ENCODE data around the gene PTPRK. TPM values are rescaled to one million over a fixed set of nuclear protein-coding genes. Genes with fewer than 3 reads are reported as not detected.
"Not testable (repeated sequence)": the region's sequence is repeated elsewhere in the genome, so short reads cannot be mapped to it uniquely, and the experiment has no call there.

PTPRK gene
- total RNA-seq, 1 donor from 2014 or later, result 117 TPM

GRCh38 chr6:127990074-127990473 lies 530.3 kb downstream of the PTPRK start:
- Histone ChIP-seq H3K27me3 (ENCODE audit: control insufficient read depth, insufficient read depth, low read length) (no peaks in the 10 kb centered on the region), H3K36me3 (ENCODE audit: control insufficient read depth, insufficient read depth, low read length) (no peaks in the 10 kb centered on the region), H3K4me3 (ENCODE audit: low read depth, low read length) (no peak overlapping the region)
- no peak for TF ChIP-seq CTCF (IDR thresholded peaks at IDR 0.05; ENCODE audit: insufficient read depth, low read length, poor library complexity, severe bottlenecking)
- no peak for DNase-seq (ENCODE audit: low read depth)

- DNase-seq (ENCODE audit: low read depth), result no peak
- H3K36me3 ChIP-seq (ENCODE audit: control insufficient read depth, insufficient read depth, low read length), result no peaks in the 10 kb centered on the region
- no peak for TF ChIP-seq CTCF (IDR thresholded peaks at IDR 0.05; ENCODE audit: insufficient read depth, low read length, poor library complexity, severe bottlenecking)
- no peak overlapping the region for H3K4me3 ChIP-seq (ENCODE audit: low read depth, low read length)
- no peaks in the 10 kb centered on the region for H3K27me3 ChIP-seq (ENCODE audit: control insufficient read depth, insufficient read depth, low read length)
These were observed 539.4 kb downstream of the PTPRK start for GRCh38 chr6:127980996-127981395.

- DNase-seq (ENCODE audit: low read depth); H3K27me3 ChIP-seq (ENCODE audit: control insufficient read depth, insufficient read depth, low read length); H3K36me3 ChIP-seq (ENCODE audit: control insufficient read depth, insufficient read depth, low read length); H3K4me3 ChIP-seq (ENCODE audit: low read depth, low read length): not testable (repeated sequence)
These were observed 542.2 kb downstream of the PTPRK start for GRCh38 chr6:127978185-127978584.

- H3K27me3 ChIP-seq (ENCODE audit: control insufficient read depth, insufficient read depth, low read length), result no peaks in the 10 kb centered on the region
- DNase-seq (ENCODE audit: low read depth), result no peak
- no peak overlapping the region for H3K4me3 ChIP-seq (ENCODE audit: low read depth, low read length)
- no peaks in the 10 kb centered on the region for H3K36me3 ChIP-seq (ENCODE audit: control insufficient read depth, insufficient read depth, low read length)
- no peak for TF ChIP-seq CTCF (IDR thresholded peaks at IDR 0.05; ENCODE audit: insufficient read depth, low read length, poor library complexity, severe bottlenecking)
These were observed 543.6 kb downstream of the PTPRK start for GRCh38 chr6:127976796-127977195.

GRCh38 chr6:127976111-127976510 lies 544.3 kb downstream of the PTPRK start:
- DNase-seq (ENCODE audit: low read depth), result no peak
- Histone ChIP-seq H3K4me3 (ENCODE audit: low read depth, low read length) (no peak overlapping the region), H3K27me3 (ENCODE audit: control insufficient read depth, insufficient read depth, low read length) (no peaks in the 10 kb centered on the region), H3K36me3 (ENCODE audit: control insufficient read depth, insufficient read depth, low read length) (no peaks in the 10 kb centered on the region)
- TF ChIP-seq CTCF (IDR thresholded peaks at IDR 0.05; ENCODE audit: insufficient read depth, low read length, poor library complexity, severe bottlenecking), result no peak

- Histone ChIP-seq H3K4me3 (ENCODE audit: low read depth, low read length) (no peak overlapping the region), H3K27me3 (ENCODE audit: control insufficient read depth, insufficient read depth, low read length) (no peaks in the 10 kb centered on the region), H3K36me3 (ENCODE audit: control insufficient read depth, insufficient read depth, low read length) (no peaks in the 10 kb centered on the region)
- no peak for TF ChIP-seq CTCF (IDR thresholded peaks at IDR 0.05; ENCODE audit: insufficient read depth, low read length, poor library complexity, severe bottlenecking)
- DNase-seq (ENCODE audit: low read depth), result no peak
These were observed 547.6 kb downstream of the PTPRK start for GRCh38 chr6:127972815-127973214.
